SU-DHL-6 (cell line): Measurements from ENCODE around the gene MOSPD2.
A peak's percentile ranks its signal among the peaks of the same experiment; 100 is the strongest.

Source experiments
- H2AFZ ChIP-seq: fragments of 200-600 bp; sonication (generic); 2 replicates; pipeline ENCODE4 v1.6.1; 2014; ENCODE audit warnings: low read depth, mild to moderate bottlenecking, moderate library complexity, mixed read lengths, antibody characterized with exemption, low read length; ENCODE audit not compliant: severe bottlenecking
- H3F3A ChIP-seq: fragments of 200-600 bp; shearing (Covaris generic); 2 replicates; pipeline ENCODE4 v1.6.0; 2016; ENCODE audit warnings: antibody characterized with exemption, mild to moderate bottlenecking; ENCODE audit not compliant: insufficient read depth
- H3K27ac ChIP-seq: fragments of 200-600 bp; sonication (generic); 2 replicates; pipeline ENCODE4 v1.5.1; 2016; ENCODE audit warnings: low read depth, mild to moderate bottlenecking, low read length, moderate library complexity, mixed read lengths
- H3K27me3 ChIP-seq: fragments of 200-600 bp; sonication (generic), shearing (Covaris generic); 2 replicates; pipeline ENCODE4 v1.6.0; 2014; ENCODE audit warnings: mild to moderate bottlenecking, low read length
- H3K36me3 ChIP-seq: fragments of 200-600 bp; sonication (generic); 2 replicates; pipeline ENCODE4 v1.6.1; 2014; ENCODE audit warnings: mild to moderate bottlenecking, low read length, mixed read lengths
- H3K4me2 ChIP-seq: fragments of 300-600, 200-600 bp; shearing (Covaris generic), sonication (generic); 2 replicates; pipeline ENCODE4 v1.6.0; 2014; ENCODE audit warnings: low read length, low read depth, mild to moderate bottlenecking; ENCODE audit not compliant: poor library complexity, severe bottlenecking
- H3K4me3 ChIP-seq: fragments of 200-600 bp; sonication (generic); 2 replicates; pipeline ENCODE4 v1.5.1; 2014; ENCODE audit warnings: antibody characterized with exemption, low read length, mild to moderate bottlenecking, mixed read lengths; ENCODE audit not compliant: insufficient read depth, poor library complexity, severe bottlenecking
- H3K79me2 ChIP-seq: fragments of 200-600 bp; sonication (generic); 2 replicates; pipeline ENCODE4 v1.6.1; 2014; ENCODE audit warnings: mild to moderate bottlenecking, low read length, moderate library complexity; ENCODE audit not compliant: insufficient read depth
- H3K9ac ChIP-seq: fragments of 200-600 bp; sonication (generic); 2 replicates; pipeline ENCODE4 v1.7.0; 2014; ENCODE audit warnings: mild to moderate bottlenecking, low read length
- H3K9me2 ChIP-seq: fragments of 200-600 bp; sonication (generic); replicated peaks from 2 replicates; pipeline ENCODE4 v1.6.1; 2014; ENCODE audit warnings: low read length; ENCODE audit not compliant: insufficient read depth
- H3K9me3 ChIP-seq: fragments of 200-600 bp; sonication (generic); 2 replicates; pipeline ENCODE4 v1.6.1; 2014; ENCODE audit warnings: low read length, mixed read lengths; ENCODE audit not compliant: insufficient read depth
- H4K20me1 ChIP-seq: fragments of 200-600 bp; sonication (generic); 2 replicates; pipeline ENCODE4 v1.6.1; 2014; ENCODE audit warnings: low read depth, mild to moderate bottlenecking, antibody characterized with exemption, low read length, moderate library complexity, mixed read lengths
- EZH2phosphoT487 ChIP-seq: fragments of 200-600 bp; sonication (generic), shearing (Covaris generic); conservative IDR thresholded peaks from 2 replicates; pipeline ENCODE4 v1.6.1; 2018; ENCODE audit warnings: mild to moderate bottlenecking, antibody characterized with exemption, low read length, moderate library complexity, mixed read lengths
- TF ChIP-seq, protein P1 (sequence below): fragments of 200-600 bp; sonication (generic); IDR thresholded peaks from one replicate; pipeline ENCODE4 v1.5.1; 2017; ENCODE audit warnings: antibody characterized with exemption, mild to moderate bottlenecking, low read length, moderate library complexity; ENCODE audit not compliant: insufficient read depth, poor library complexity, severe bottlenecking

MOSPD2 gene

DNA sequence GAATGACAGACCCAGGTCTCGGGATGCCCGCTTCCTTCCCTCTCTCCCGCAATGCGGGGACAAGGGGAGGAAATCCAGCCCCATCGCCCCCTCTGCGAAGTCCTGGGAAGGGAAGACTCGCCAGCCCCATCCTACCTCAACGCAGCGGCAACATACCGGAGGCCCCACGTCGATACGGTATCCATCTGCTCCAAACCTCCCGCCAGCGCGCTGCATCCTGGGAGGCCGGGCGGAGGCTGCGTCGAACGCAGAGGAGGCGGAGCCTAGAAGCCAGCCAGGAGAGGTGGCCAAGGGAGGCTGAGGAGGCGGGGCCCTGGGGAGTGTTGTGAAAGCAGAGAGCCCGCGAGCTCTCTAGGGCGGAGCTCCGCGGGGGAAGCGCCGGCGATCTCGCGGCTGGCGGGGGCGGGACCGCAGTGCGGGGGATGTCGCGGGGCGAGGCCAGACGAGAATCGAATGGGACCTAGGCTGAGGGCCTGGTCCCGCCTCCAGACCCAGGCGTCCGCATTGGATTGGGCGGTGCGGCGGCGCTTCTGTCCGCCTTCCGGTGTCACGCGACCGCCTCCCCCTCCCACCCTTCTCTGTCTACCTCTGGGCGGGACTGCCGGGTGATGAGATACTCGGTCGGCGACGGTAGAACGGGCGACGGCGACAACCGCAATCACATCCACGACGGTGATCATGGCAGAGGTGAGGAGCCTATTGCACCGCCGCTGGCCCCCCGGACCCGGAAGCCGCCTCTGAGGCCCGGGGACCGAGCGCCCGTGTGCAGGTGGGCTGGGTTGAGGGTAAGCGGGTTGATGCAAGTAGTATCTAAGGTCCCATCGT, at the start of gene MOSPD2, which contains the start of gene FANCB:
Gene MOSPD2, plus strand, starts transcription at position 571 of the 825 bp plus-strand sequence. Its CDS starts 108 bp downstream, at position 679.
Gene FANCB, minus strand, starts transcription at position 219 of the 825 bp plus-strand sequence. CDS start 7,559 bp downstream, outside the sequence.
- Histone ChIP-seq H3K27me3 (no peaks in the 10 kb centered on the region), H3K9ac (peak within 1 kb of the TSS; percentile 82), H3K36me3 (peaks cover 11% of the 10 kb centered on the region; the same call in 1 of the 2 replicates), H3K79me2 (peaks cover 62% of the 10 kb centered on the region), H4K20me1 (no peaks in the 10 kb centered on the region), H3K9me2 (no peaks in the 10 kb centered on the region), H3K4me2 (peak within 1 kb of the TSS; percentile 84), H3K27ac (peak within 1 kb of the TSS; percentile 54), H3K9me3 (no peaks in the 10 kb centered on the region), H3F3A (no peaks in the 10 kb centered on the region), H3K4me3 (peak within 1 kb of the TSS; percentile 85), H2AFZ (peak within 1 kb of the TSS; percentile 73)
- TF ChIP-seq, protein P1, sequence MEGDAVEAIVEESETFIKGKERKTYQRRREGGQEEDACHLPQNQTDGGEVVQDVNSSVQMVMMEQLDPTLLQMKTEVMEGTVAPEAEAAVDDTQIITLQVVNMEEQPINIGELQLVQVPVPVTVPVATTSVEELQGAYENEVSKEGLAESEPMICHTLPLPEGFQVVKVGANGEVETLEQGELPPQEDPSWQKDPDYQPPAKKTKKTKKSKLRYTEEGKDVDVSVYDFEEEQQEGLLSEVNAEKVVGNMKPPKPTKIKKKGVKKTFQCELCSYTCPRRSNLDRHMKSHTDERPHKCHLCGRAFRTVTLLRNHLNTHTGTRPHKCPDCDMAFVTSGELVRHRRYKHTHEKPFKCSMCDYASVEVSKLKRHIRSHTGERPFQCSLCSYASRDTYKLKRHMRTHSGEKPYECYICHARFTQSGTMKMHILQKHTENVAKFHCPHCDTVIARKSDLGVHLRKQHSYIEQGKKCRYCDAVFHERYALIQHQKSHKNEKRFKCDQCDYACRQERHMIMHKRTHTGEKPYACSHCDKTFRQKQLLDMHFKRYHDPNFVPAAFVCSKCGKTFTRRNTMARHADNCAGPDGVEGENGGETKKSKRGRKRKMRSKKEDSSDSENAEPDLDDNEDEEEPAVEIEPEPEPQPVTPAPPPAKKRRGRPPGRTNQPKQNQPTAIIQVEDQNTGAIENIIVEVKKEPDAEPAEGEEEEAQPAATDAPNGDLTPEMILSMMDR, result no peak
- no peak for TF ChIP-seq EZH2phosphoT487

DNA sequence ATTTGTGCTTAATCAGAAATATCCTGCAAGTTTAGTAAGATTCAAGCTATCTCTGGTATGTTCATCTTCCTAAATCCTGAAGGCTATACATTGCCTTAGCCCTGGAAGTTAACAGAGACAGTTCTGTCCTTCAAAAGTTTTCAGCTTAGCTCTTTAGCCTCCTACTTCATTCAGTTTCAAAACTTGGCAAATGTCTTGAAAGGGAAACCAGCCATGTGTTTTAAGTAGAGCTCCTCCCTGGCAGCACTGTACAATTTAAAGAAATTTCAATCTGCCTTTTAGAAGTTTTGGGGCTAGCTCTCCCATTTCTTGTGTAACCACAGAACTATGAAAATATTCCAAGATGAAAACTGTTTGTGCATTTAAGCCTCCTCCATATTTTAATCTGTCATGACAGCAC, 47.4 kb upstream of the MOSPD2 start:
- Histone ChIP-seq H3F3A (no peaks in the 10 kb centered on the region), H3K27ac (no peak overlapping the region), H3K79me2 (no peaks in the 10 kb centered on the region), H3K4me3 (no peak overlapping the region), H3K9me2 (no peaks in the 10 kb centered on the region), H3K27me3 (no peaks in the 10 kb centered on the region), H2AFZ (no peak overlapping the region), H3K9ac (no peak overlapping the region), H3K36me3 (no peaks in the 10 kb centered on the region), H3K4me2 (no peak overlapping the region), H4K20me1 (no peaks in the 10 kb centered on the region), H3K9me3 (no peaks in the 10 kb centered on the region)
- TF ChIP-seq, protein P1, result no peak
- TF ChIP-seq EZH2phosphoT487, result no peak

- H3K4me3 ChIP-seq, result no peak overlapping the region
- no peaks in the 10 kb centered on the region for H4K20me1 ChIP-seq
Observed at GRCh38 chrX:14826319-14826718, 46.9 kb upstream of the MOSPD2 start.

More at GRCh38 chrX:14826319-14826718, 46.9 kb upstream of the MOSPD2 start:
- Histone ChIP-seq H3K9me3 (no peaks in the 10 kb centered on the region), H3K9ac (no peak overlapping the region), H2AFZ (no peak overlapping the region), H3K27ac (no peak overlapping the region), H3K4me2 (no peak overlapping the region), H3K9me2 (no peaks in the 10 kb centered on the region), H3K27me3 (no peaks in the 10 kb centered on the region), H3K79me2 (no peaks in the 10 kb centered on the region), H3F3A (no peaks in the 10 kb centered on the region), H3K36me3 (no peaks in the 10 kb centered on the region)
- TF ChIP-seq, protein P1, result no peak
- no peak for TF ChIP-seq EZH2phosphoT487
